H1 (cell line): ENCODE measurements around the gene VCP. TPM values are rescaled to one million over a fixed set of nuclear protein-coding genes. Genes with fewer than 3 reads are reported as not detected.

Experiments used
- CTCF ChIA-PET: fragments of 300-600 bp; sonication (Branson Sonifier 250); formaldehyde crosslinking; loops from one replicate; lab custom pipeline; 2021; ENCODE audit not compliant: partially characterized antibody; lab: Charles Lee
- POLR2A ChIA-PET: fragments of 300-600 bp; sonication (Branson Sonifier 250); formaldehyde crosslinking; loops from one replicate; lab custom pipeline; 2021; ENCODE audit warnings: inconsistent platforms; ENCODE audit not compliant: partially characterized antibody; lab: Charles Lee
- DNase-seq, 2 experiments: peaks; one replicate each; pipeline versions ENCODE4 v3.0.0 to v3.0.0-alpha.2; 2010 to 2022; ENCODE audit warnings: low spot score in 2 of 2, low read depth in 1 of 2, mixed read lengths in 1 of 2
- FAIRE-seq: peaks from 2 replicates; lab custom pipeline; 2011; peaks lifted over from hg19 to GRCh38; lab: Jason Lieb, UNC
- H2AFZ ChIP-seq: 2 replicates; pipeline ENCODE4 v1.8.1; 2012; ENCODE audit warnings: low read length, inconsistent platforms
- H2AK5ac ChIP-seq: 2 replicates; pipeline ENCODE4 v1.6.1; 2013; ENCODE audit warnings: low read depth, low read length
- H2BK120ac ChIP-seq: replicated peaks from 2 replicates; pipeline ENCODE3; 2013; ENCODE audit warnings: low read depth, low read length, inconsistent platforms
- H2BK12ac ChIP-seq: 2 replicates; pipeline ENCODE4 v1.6.1; 2013; ENCODE audit warnings: low read depth, low read length
- H2BK15ac ChIP-seq: 2 replicates; pipeline ENCODE4 v1.6.1; 2013; ENCODE audit warnings: low read length
- H2BK20ac ChIP-seq: 2 replicates; pipeline ENCODE4 v1.6.1; 2013; ENCODE audit warnings: low read length
- H2BK5ac ChIP-seq: 2 replicates; pipeline ENCODE4 v1.6.1; 2013; ENCODE audit warnings: low read depth, low read length
- H3K14ac ChIP-seq: 2 replicates; pipeline ENCODE4 v1.6.1; 2013; ENCODE audit warnings: inconsistent platforms; ENCODE audit not compliant: insufficient read length
- H3K18ac ChIP-seq: 2 replicates; pipeline ENCODE4 v1.6.1; 2013; ENCODE audit warnings: low read length; ENCODE audit errors: extremely low read depth
- H3K23ac ChIP-seq: 2 replicates; pipeline ENCODE4 v1.6.1; 2013; ENCODE audit warnings: inconsistent platforms; ENCODE audit not compliant: insufficient read length
- H3K23me2 ChIP-seq: 2 replicates; pipeline ENCODE4 v1.6.1; 2013; ENCODE audit warnings: low read depth, low read length
- H3K27ac ChIP-seq: 2 replicates; pipeline ENCODE4 v1.6.1; 2011; ENCODE audit warnings: low read depth, low read length, inconsistent platforms
- H3K27me3 ChIP-seq, 4 experiments: replicated peaks in 1 of 4; 1 replicate in 1 of 4; 2 replicates in 3 of 4; pipeline versions ENCODE4 v1.6.1 to v1.8.1; 2011 to 2013; ENCODE audit warnings: low read length in 3 of 4, mild to moderate bottlenecking in 3 of 4, inconsistent platforms in 2 of 4, mixed read lengths in 2 of 4, moderate library complexity in 1 of 4; ENCODE audit not compliant: control insufficient read depth in 3 of 4, insufficient read depth in 3 of 4; ENCODE audit errors: extremely low read depth in 1 of 4
- H3K36me3 ChIP-seq, 4 experiments: 2 replicates each; pipeline versions ENCODE4 v1.6.1 to v1.8.1; 2011 to 2013; ENCODE audit warnings: mild to moderate bottlenecking in 4 of 4, low read length in 3 of 4, moderate library complexity in 2 of 4, control low read depth in 1 of 4, inconsistent platforms in 1 of 4; ENCODE audit not compliant: insufficient read depth in 4 of 4, control insufficient read depth in 2 of 4
- H3K4ac ChIP-seq: replicated peaks from 2 replicates; pipeline ENCODE3; 2013; ENCODE audit warnings: low read length, low read depth, mixed read lengths, inconsistent platforms; ENCODE audit not compliant: insufficient read length
- H3K4me1 ChIP-seq, 4 experiments: replicated peaks in 1 of 4; 1 replicate in 1 of 4; 2 replicates in 3 of 4; pipeline versions ENCODE4 v1.6.1 to v1.8.1; 2011 to 2013; ENCODE audit warnings: low read length in 3 of 4, inconsistent platforms in 2 of 4, mixed read lengths in 1 of 4; ENCODE audit not compliant: insufficient read depth in 4 of 4, control insufficient read depth in 3 of 4
- H3K4me2 ChIP-seq, 2 experiments: 2 replicates each; pipeline versions ENCODE4 v1.6.1 to v1.8.1; 2011 to 2013; ENCODE audit warnings: low read depth in 2 of 2, low read length in 2 of 2, control low read depth in 1 of 2, inconsistent platforms in 1 of 2, mild to moderate bottlenecking in 1 of 2; ENCODE audit not compliant: insufficient read depth in 1 of 2
- H3K4me3 ChIP-seq, 4 experiments: fragments of 200-600, 300-600 bp in 1 of 4; sonication (generic), shearing (Covaris generic), sonication (Bioruptor Twin) in 1 of 4; 2 replicates each; pipeline versions ENCODE4 v1.5.1 to v1.8.1; 2011 to 2016; ENCODE audit warnings: low read length in 4 of 4, low read depth in 3 of 4, control low read depth in 2 of 4, inconsistent platforms in 2 of 4, mild to moderate bottlenecking in 2 of 4, mixed read lengths in 1 of 4, moderate library complexity in 1 of 4; ENCODE audit not compliant: insufficient read depth in 2 of 4; ENCODE audit errors: extremely low read depth in 1 of 4
- H3K56ac ChIP-seq: replicated peaks from 2 replicates; pipeline ENCODE3; 2013; ENCODE audit warnings: low read depth, mild to moderate bottlenecking, mixed read lengths, low read length, inconsistent platforms; ENCODE audit not compliant: insufficient read length
- H3K79me1 ChIP-seq: 2 replicates; pipeline ENCODE4 v1.6.1; 2013; ENCODE audit warnings: low read depth, low read length, control low read depth
- H3K79me2 ChIP-seq, 2 experiments: 2 replicates each; pipeline versions ENCODE4 v1.6.1 to v1.8.1; 2012 to 2013; ENCODE audit warnings: low read length in 2 of 2, mild to moderate bottlenecking in 2 of 2, inconsistent platforms in 1 of 2; ENCODE audit not compliant: insufficient read depth in 2 of 2, control insufficient read depth in 1 of 2
- H3K9ac ChIP-seq, 4 experiments: replicated peaks in 1 of 4; 1 replicate in 1 of 4; 2 replicates in 3 of 4; pipeline versions ENCODE4 v1.6.1 to v1.8.1; 2011 to 2013; ENCODE audit warnings: low read depth in 3 of 4, low read length in 3 of 4, control low read depth in 2 of 4, mild to moderate bottlenecking in 2 of 4, moderate library complexity in 2 of 4, inconsistent platforms in 1 of 4; ENCODE audit errors: extremely low read depth in 1 of 4
- H3K9me3 ChIP-seq, 2 experiments: 2 replicates each; pipeline versions ENCODE4 v1.6.1 to v1.8.1; 2012 to 2013; ENCODE audit warnings: mild to moderate bottlenecking in 2 of 2, moderate library complexity in 2 of 2, control low read depth in 1 of 2, inconsistent platforms in 1 of 2, low read depth in 1 of 2, low read length in 1 of 2, mixed read lengths in 1 of 2; ENCODE audit not compliant: insufficient read depth in 2 of 2
- H4K20me1 ChIP-seq, 2 experiments: replicated peaks in 1 of 2; 2 replicates each; pipeline versions ENCODE3 to v1.8.1; 2011 to 2013; ENCODE audit warnings: inconsistent platforms in 2 of 2, low read length in 2 of 2, mild to moderate bottlenecking in 1 of 2; ENCODE audit not compliant: insufficient read depth in 2 of 2, control insufficient read depth in 1 of 2
- H4K5ac ChIP-seq: 2 replicates; pipeline ENCODE4 v1.6.1; 2013; ENCODE audit warnings: low read length, low read depth, mixed read lengths, inconsistent platforms; ENCODE audit not compliant: insufficient read length
- H4K8ac ChIP-seq: 2 replicates; pipeline ENCODE4 v1.8.0; 2013; ENCODE audit warnings: mild to moderate bottlenecking, moderate library complexity, low read length, inconsistent platforms; ENCODE audit not compliant: insufficient read depth; ENCODE audit errors: extremely low read depth
- H4K91ac ChIP-seq: replicated peaks from 2 replicates; pipeline ENCODE3; 2013; ENCODE audit warnings: low read length, mixed read lengths, inconsistent platforms; ENCODE audit not compliant: insufficient read length
- BACH1 ChIP-seq: IDR thresholded peaks from 2 replicates; pipeline ENCODE4 v1.6.1; 2012; ENCODE audit warnings: low read length, improper control_type of control experiment
- E2F6 ChIP-seq: IDR thresholded peaks from 2 replicates; pipeline ENCODE4 v1.6.1; 2012; ENCODE audit warnings: inconsistent platforms
- EZH2 ChIP-seq: fragments of 200-600 bp; sonication (generic); IDR thresholded peaks from 2 replicates; pipeline ENCODE4 v1.7.1; 2012; ENCODE audit warnings: low read depth, mild to moderate bottlenecking, moderate library complexity, low read length, inconsistent platforms; ENCODE audit not compliant: severe bottlenecking
- MAFK ChIP-seq: IDR thresholded peaks from 2 replicates; pipeline ENCODE4 v1.6.1; 2012; ENCODE audit warnings: low read depth, mild to moderate bottlenecking, improper control_type of control experiment, low read length
- MAX ChIP-seq: IDR thresholded peaks from 2 replicates; pipeline ENCODE4 v1.6.1; 2012; ENCODE audit warnings: inconsistent platforms
- POU5F1 ChIP-seq: IDR thresholded peaks from 2 replicates; pipeline ENCODE4 v1.6.1; 2011; ENCODE audit warnings: low read depth, mild to moderate bottlenecking, low read length, moderate library complexity
- RBBP5 ChIP-seq: IDR thresholded peaks from 2 replicates; pipeline ENCODE4 v1.7.1; 2012; ENCODE audit warnings: low read depth, mild to moderate bottlenecking, inconsistent platforms, low read length, moderate library complexity, borderline replicate concordance
- SAP30 ChIP-seq: fragments of 300-600 bp; sonication (generic); IDR thresholded peaks from 2 replicates; pipeline ENCODE4 v1.7.1; 2012; ENCODE audit warnings: low read length, moderate library complexity, mild to moderate bottlenecking, inconsistent platforms; ENCODE audit not compliant: insufficient read depth, insufficient replicate concordance
- SUZ12 ChIP-seq: fragments of 200-600 bp; sonication (generic); IDR thresholded peaks from 2 replicates; pipeline ENCODE4 v1.6.1; 2012; ENCODE audit warnings: mild to moderate bottlenecking, inconsistent platforms, low read length, moderate library complexity, mixed read lengths
- TCF12 ChIP-seq: IDR thresholded peaks from 2 replicates; pipeline ENCODE4 v1.6.1; 2011; ENCODE audit warnings: low read depth, mild to moderate bottlenecking, low read length
- YY1 ChIP-seq: IDR thresholded peaks from 2 replicates; pipeline ENCODE4 v1.6.1; 2011; ENCODE audit warnings: low read depth, mild to moderate bottlenecking, low read length
- ZNF274 ChIP-seq: IDR thresholded peaks from 2 replicates; pipeline ENCODE4 v1.7.0; 2012; ENCODE audit warnings: low read length, borderline replicate concordance; ENCODE audit errors: extremely low read depth
- WGBS, 2 experiments: shearing (Covaris generic) in 1 of 2; methylation state at CpG; one replicate each; pipeline versions ENCODE4 v1.1.6 to v1.1.7; 2013 to 2015; ENCODE audit warnings: low lambda C conversion rate in 2 of 2, mixed read lengths in 2 of 2, inconsistent platforms in 1 of 2, low coverage in 1 of 2, missing lambda C conversion rate in 1 of 2; ENCODE audit not compliant: insufficient replicate concordance in 2 of 2, insufficient coverage in 1 of 2, insufficient read length in 1 of 2; ENCODE audit errors: extremely low coverage in 1 of 2, missing lambda C conversion rate in 1 of 2; 5-methylcytosine and 5-hydroxymethylcytosine counted together
- polyA plus RNA-seq, 7 experiments: library from polyadenylated mRNA; depleted of rRNA in 3 of 7; stranded (reverse) in 5 of 7; unstranded in 2 of 7; fragments of >200 nt in 5 of 7; fragments of 200-250 nt in 2 of 7; gene quantifications; 1 replicate in 5 of 7; 2 replicates in 1 of 7; 4 replicates in 1 of 7; pipeline versions ENCODE4 v1.2.1 to v1.2.3, GENCODE V29; 2011 to 2013; ENCODE audit warnings: missing spikeins in 2 of 7, mixed read lengths in 2 of 7
- total RNA-seq: library from RNA; stranded (reverse); fragmentation: NEBNext Ultra II Directional; extraction: Animal tissue kit (Norgen Biotek cat#: 25700); gene quantifications from 2 replicates; pipeline ENCODE4 v1.2.1, GENCODE V29; 2021

Gene VCP
- total and polyA plus RNA-seq, 2 of the 8 experiments (the other 6 are each of a cell fraction or from before 2014, with no cell fraction given) = 173 to 375 TPM

- Histone ChIP-seq H3K4me1 (no peaks in the 10 kb centered on the region), H4K5ac (no peak overlapping the region), H3K4me2 (no peak overlapping the region), H3K56ac (no peak overlapping the region), H3K79me2 (no peaks in the 10 kb centered on the region), H2AFZ (no peak overlapping the region), H2BK15ac (no peak overlapping the region), H3K27me3 (no peaks in the 10 kb centered on the region), H4K8ac (no peak overlapping the region), H3K18ac (no peak overlapping the region), H3K79me1 (no peaks in the 10 kb centered on the region; the same call in 1 of the 2 replicates), H3K9me3 (no peaks in the 10 kb centered on the region; a peak in 1 of 4 replicates), H3K23ac (no peak overlapping the region), H2BK20ac (no peak overlapping the region), H4K91ac (no peak overlapping the region), H3K4me3 (no peak overlapping the region), H3K4ac (no peak overlapping the region), H2AK5ac (no peak overlapping the region), H3K14ac (no peak overlapping the region), H2BK5ac (no peak overlapping the region), H3K23me2 (no peaks in the 10 kb centered on the region), H4K20me1 (peaks cover 5 to 24% of the 10 kb centered on the region in 2 experiments), H2BK120ac (no peak overlapping the region), H3K27ac (no peak overlapping the region), H3K36me3 (peaks cover 89 to 100% (median 97%) of the 10 kb centered on the region in 4 experiments), H2BK12ac (no peak overlapping the region), H3K9ac (no peak overlapping the region)
- ChIA-PET CTCF (interaction anchor here (0.7 to 9.4 kb wide), 5 partner anchors 7 to 161 kb away, joined by 3 to 50 read pairs (median 4); no protein-coding TSS in a partner anchor), POLR2A (interaction anchor here (0.9 to 1.6 kb wide), 5 partner anchors 9 to 66 kb away, joined by 3 to 7 read pairs (median 5); partner anchors contain the start of gene VCP)
- DNase-seq = no peak
- FAIRE-seq = no peak
- TF ChIP-seq BACH1 (no peak), ZNF274 (no peak), RBBP5 (no peak), E2F6 (no peak), YY1 (no peak), MAX (no peak), SUZ12 (no peak), TCF12 (no peak), POU5F1 (no peak), MAFK (no peak), EZH2 (no peak), SAP30 (no peak)
- 91% methylated on average over 11 of the region's 11 CpGs; no CpG with 5 or more reads in 1 of the 2 experiments for WGBS, 2 experiments
Measured at GRCh38 chr9:35060548-35061207, 11.7 kb downstream of the VCP start.
